GM19468 (cell line): ENCODE measurements around the gene WEE2.
"Not testable (repeated sequence)": the region's sequence is repeated elsewhere in the genome, so short reads cannot be mapped to it uniquely, and the experiment has no call there.

Experiments used
- ATAC-seq: cut with Tn5 transposase; IDR thresholded peaks from one replicate; pipeline ENCODE4 v1.9.1; 2021; ENCODE audit warnings: mild to moderate bottlenecking, moderate library complexity, moderate number of reproducible peaks; ENCODE audit not compliant: unreplicated experiment; ENCODE audit errors: extremely low read depth

WEE2 gene

GRCh38 chr7:141710301-141710700 is 2.1 kb downstream of the WEE2 start:
- ATAC-seq = no peak

GRCh38 chr7:141712603-141713255 is 4.6 kb downstream of the WEE2 start:
- ATAC-seq = no peak

GRCh38 chr7:141713890-141714289 is 5.7 kb downstream of the WEE2 start:
- no peak for ATAC-seq

- no peak for ATAC-seq
Observed at GRCh38 chr7:141714571-141714970, 6.4 kb downstream of the WEE2 start.

GRCh38 chr7:141715018-141715417 is 6.9 kb downstream of the WEE2 start:
- ATAC-seq = no peak

GRCh38 chr7:141715794-141716689 is 7.9 kb downstream of the WEE2 start:
- ATAC-seq = no peak

- ATAC-seq = no peak
Observed at GRCh38 chr7:141717450-141717849, 9.3 kb downstream of the WEE2 start.

- ATAC-seq = no peak
Observed at GRCh38 chr7:141722529-141722928, 14.4 kb downstream of the WEE2 start.

GRCh38 chr7:141729020-141729419 is 20.9 kb downstream of the WEE2 start:
- ATAC-seq = no peak

- ATAC-seq = no peak
Observed at GRCh38 chr7:141731476-141732149, 23.5 kb downstream of the WEE2 start.

GRCh38 chr7:141737118-141737835 is 29.1 kb downstream of the WEE2 start:
- no peak for ATAC-seq

GRCh38 chr7:141737836-141738591 is 29.9 kb downstream of the WEE2 start, which contains the start of gene SSBP1:
TSS of gene SSBP1 (plus strand) at chr7:141738358. CDS start at chr7:141739167, 809 bp downstream.
- ATAC-seq = peak; percentile 85

GRCh38 chr7:141738592-141739013 is 30.4 kb downstream of the WEE2 start:
- peak; percentile 3 for ATAC-seq

GRCh38 chr7:141739250-141739649 is 31.1 kb downstream of the WEE2 start:
- ATAC-seq = no peak

GRCh38 chr7:141742229-141742628 is 34.1 kb downstream of the WEE2 start:
- no peak for ATAC-seq

GRCh38 chr7:141744131-141744530 is 36.0 kb downstream of the WEE2 start:
- no peak for ATAC-seq

GRCh38 chr7:141748396-141748795 is 40.2 kb downstream of the WEE2 start:
- ATAC-seq = no peak

- ATAC-seq = not testable (repeated sequence)
Observed at GRCh38 chr7:141751904-141752303, 43.8 kb downstream of the WEE2 start.

GRCh38 chr7:141752634-141753033 is 44.5 kb downstream of the WEE2 start:
- no peak for ATAC-seq
